ENCODE measurements around the gene SLC41A2. TPM values are rescaled to one million over a fixed set of nuclear protein-coding genes. Genes with fewer than 3 reads are reported as not detected.

SLC41A2 gene
- total and polyA plus RNA-seq, 10 of the 15 experiments (the other 5 are each of a cell fraction or from before 2014, with no cell fraction given) = 3.5 to 19.0 (median 11.3) TPM

DNA sequence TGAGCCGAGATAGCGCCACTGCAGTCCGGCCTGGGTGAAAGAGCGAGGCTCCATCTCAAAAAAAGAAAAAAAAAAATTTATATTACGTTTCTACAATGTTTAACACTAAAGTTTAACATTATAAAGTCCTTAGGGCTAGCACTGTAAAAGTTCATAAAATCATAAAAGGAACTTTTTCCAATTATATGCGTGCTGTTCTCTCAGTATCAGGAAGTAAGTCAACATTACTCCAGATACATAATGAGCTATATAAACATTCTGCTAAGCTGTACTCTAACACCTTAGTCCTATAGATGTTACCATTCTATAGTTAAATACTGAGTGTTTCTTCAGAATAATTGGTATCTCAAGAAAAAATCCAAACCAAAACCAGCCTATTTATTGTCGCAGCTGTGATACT lies 32.6 kb downstream of the SLC41A2 start:
- Histone ChIP-seq H3K36me3 (ENCODE audit: control insufficient read depth in 2 of 2, insufficient read depth in 2 of 2, low read length in 1 of 2) (0 out of 4 replicates have a peak, but pooled peaks cover 0 to 4% of the 10 kb centered on the region in 2 experiments), H3K9ac (ENCODE audit: control insufficient read depth, insufficient read depth, low read length) (no peak overlapping the region), H3K4me2 (ENCODE audit: control insufficient read depth, insufficient read depth) (no peak overlapping the region), H4K20me1 (ENCODE audit: control insufficient read depth, insufficient read depth) (no peaks in the 10 kb centered on the region), H3K4me3 (no peak overlapping the region), H3K79me2 (ENCODE audit: control insufficient read depth, insufficient read depth, low read length) (peaks cover 2% of the 10 kb centered on the region; the same call in 1 of the 2 replicates), H3K27ac (ENCODE audit: control insufficient read depth, insufficient read depth) (no peak overlapping the region), H3K27me3 (replicated peaks in 1 of 2; ENCODE audit: control insufficient read depth in 2 of 2, insufficient read depth in 2 of 2, low read length in 1 of 2) (no peaks in the 10 kb centered on the region), H3K9me3 (replicated peaks; ENCODE audit: control insufficient read depth, insufficient read depth, low read length) (peaks cover 11% of the 10 kb centered on the region), H2AFZ (ENCODE audit: control insufficient read depth, low read depth, low read length) (no peak overlapping the region), H3K4me1 (ENCODE audit: control insufficient read depth, insufficient read depth, low read length) (peaks cover 18% of the 10 kb centered on the region)
- ChIA-PET POLR2A (no interaction called here), RAD21 (ENCODE audit: unreplicated experiment) (no interaction called here), CTCF (no interaction called here), SMC1A (ENCODE audit: uncharacterized antibody, unreplicated experiment) (interaction anchor here (1.5 kb wide), 1 partner anchor 9 kb away, joined by 5 read pairs; no protein-coding TSS in a partner anchor)
- intact Hi-C loops (cut with micrococcal nuclease; ENCODE audit: unreplicated experiment) = no loop called here
- ATAC-seq (no peak), DNase-seq (ENCODE audit: low read depth, low spot score) (no peak), FAIRE-seq (no peak)
- 95% methylated on average over 7 of the region's 7 CpGs for WGBS (ENCODE audit: insufficient coverage, insufficient replicate concordance, low lambda C conversion rate, missing lambda C conversion rate)
- in situ Hi-C loops (cut with MboI) = no loop called here
- no TSS peak for BruUV-seq (replicated peaks)
- no peak for TF ChIP-seq FOS (IDR thresholded peaks at IDR 0.05; ENCODE audit: borderline replicate concordance, extremely low read depth, insufficient read length)
- no peak for TF ChIP-seq CBX3 (IDR thresholded peaks at IDR 0.05; ENCODE audit: borderline replicate concordance, low read depth)
- no peak for TF ChIP-seq NR2C1 (IDR thresholded peaks at IDR 0.05)
- no peak for TF ChIP-seq USF1 (IDR thresholded peaks at IDR 0.05; ENCODE audit: borderline replicate concordance, extremely low read length, insufficient read depth, low read depth, low read length)
- no peak for TF ChIP-seq SMAD1 (IDR thresholded peaks at IDR 0.05; ENCODE audit: low read depth, partially characterized antibody)
- no peak for TF ChIP-seq HCFC1 (IDR thresholded peaks at IDR 0.05; ENCODE audit: low read length)
- TF ChIP-seq E4F1 (IDR thresholded peaks at IDR 0.05; ENCODE audit: borderline replicate concordance, partially characterized antibody) = no peak
- TF ChIP-seq ESRRA (IDR thresholded peaks at IDR 0.05; ENCODE audit: low read length) = no peak
- no peak for TF ChIP-seq BCL3 (IDR thresholded peaks at IDR 0.05; ENCODE audit: borderline replicate concordance, insufficient read depth, low read depth, low read length, poor library complexity, severe bottlenecking)
- TF ChIP-seq BMI1 (IDR thresholded peaks at IDR 0.05; ENCODE audit: borderline replicate concordance) = no peak
- TF ChIP-seq PML (IDR thresholded peaks at IDR 0.05; ENCODE audit: low read length) = no peak
- TF ChIP-seq RELA (IDR thresholded peaks at IDR 0.05; ENCODE audit: borderline replicate concordance, partially characterized antibody) = no peak
- no peak for TF ChIP-seq BACH1 (IDR thresholded peaks at IDR 0.05; ENCODE audit: borderline replicate concordance)
- TF ChIP-seq WRNIP1 (IDR thresholded peaks at IDR 0.05; ENCODE audit: borderline replicate concordance, low read depth, low read length) = no peak
- TF ChIP-seq ZSCAN29 (IDR thresholded peaks at IDR 0.05) = no peak

All from GM12878 (cell line).